K562 (cell line): ENCODE data around the gene VAMP8. TPM values are rescaled to one million over a fixed set of nuclear protein-coding genes. Genes with fewer than 3 reads are reported as not detected.

Source experiments
- AFF1 ChIP-seq, 2 experiments: fragments of 450-650 bp; IDR thresholded peaks; 2 replicates each; pipeline ENCODE4 v1.6.1; 2018; ENCODE audit warnings: mild to moderate bottlenecking in 2 of 2, low read depth in 1 of 2; ENCODE audit not compliant: partially characterized antibody in 2 of 2
- BCL6 ChIP-seq: fragments of 250-450 bp; sonication (Bioruptor Pico); IDR thresholded peaks from 2 replicates; pipeline ENCODE4 v1.4.0; 2020
- BHLHE40 ChIP-seq: IDR thresholded peaks from 2 replicates; pipeline ENCODE4 v1.6.1; 2011; ENCODE audit warnings: low read length, improper control_type of control experiment
- HNRNPLL ChIP-seq: fragments of 200-400 bp; formaldehyde crosslinking; IDR thresholded peaks from 2 replicates; pipeline ENCODE4 v1.6.1; 2017; ENCODE audit warnings: low read length, low read depth, mild to moderate bottlenecking; ENCODE audit not compliant: poor library complexity, severe bottlenecking
- NFE2L1 ChIP-seq: fragments of 450-650 bp; IDR thresholded peaks from 2 replicates; pipeline ENCODE4 v1.6.1; 2016; ENCODE audit warnings: missing genetic modification characterization, low read depth, mild to moderate bottlenecking, missing compliant biosample characterization, moderate library complexity, borderline replicate concordance
- NUFIP1 ChIP-seq: fragments of 450-650 bp; IDR thresholded peaks from 2 replicates; pipeline ENCODE4 v1.6.1; 2018; ENCODE audit not compliant: partially characterized antibody
- POLR2B ChIP-seq: fragments of 450-650 bp; IDR thresholded peaks from 2 replicates; pipeline ENCODE4 v1.6.1; 2018; ENCODE audit warnings: low read depth; ENCODE audit not compliant: partially characterized antibody
- POU5F1 ChIP-seq: fragments of 150-350 bp; IDR thresholded peaks from 2 replicates; pipeline ENCODE4 v1.6.1; 2014; ENCODE audit warnings: borderline replicate concordance, low read length, low read depth, mild to moderate bottlenecking; ENCODE audit not compliant: partially characterized antibody
- RBFOX2 ChIP-seq: fragments of 200-400 bp; formaldehyde crosslinking; IDR thresholded peaks from 2 replicates; pipeline ENCODE4 v1.6.1; 2017; ENCODE audit warnings: low read depth, mild to moderate bottlenecking, low read length, moderate library complexity
- SMARCB1 ChIP-seq: IDR thresholded peaks from 2 replicates; pipeline ENCODE4 v1.6.1; 2011; ENCODE audit warnings: improper control_type of control experiment, low read depth; ENCODE audit not compliant: insufficient read length
- XRCC5 ChIP-seq: fragments of 200-400 bp; formaldehyde crosslinking; IDR thresholded peaks from 2 replicates; pipeline ENCODE4 v1.6.1; 2017; ENCODE audit warnings: low read depth, mild to moderate bottlenecking, low read length
- ZNF407 ChIP-seq: fragments of 450-650 bp; IDR thresholded peaks from 2 replicates; pipeline ENCODE4 v1.6.1; 2016; ENCODE audit warnings: low read depth
- ZNF778 ChIP-seq: fragments of 450-650 bp; formaldehyde crosslinking; IDR thresholded peaks from 2 replicates; pipeline ENCODE4 v1.4.0; 2020; ENCODE audit warnings: mild to moderate bottlenecking, moderate library complexity
- polyA plus RNA-seq, 8 experiments: library from polyadenylated mRNA; depleted of rRNA in 4 of 8; stranded (reverse) in 5 of 8; unstranded in 3 of 8; fragments of >200 nt; fragmentation: Nextera tagmentation in 2 of 8; fragmentation: Illumina TruSeq in 1 of 8; extraction: Ambion mirVana in 2 of 8; extraction: Trizol in 1 of 8; gene quantifications; 2 replicates each; pipeline versions ENCODE4 v1.2.1 to v1.2.3, GENCODE V29; 2011 to 2014; ENCODE audit warnings: inconsistent platforms in 1 of 8, missing spikeins in 1 of 8
- total RNA-seq, 7 experiments: library from RNA; depleted of rRNA in 6 of 7; stranded (reverse); fragments of >200 nt in 6 of 7; fragmentation: Illumina TruSeq in 2 of 7; extraction: Trizol in 2 of 7; gene quantifications; 2 replicates each; pipeline versions ENCODE4 v1.2.1 to v1.2.3, GENCODE V29; 2011 to 2021; ENCODE audit warnings: low replicate concordance in 1 of 7

Gene VAMP8
- total and polyA plus RNA-seq, 9 of the 15 experiments (the other 6 are each of a cell fraction or from before 2014, with no cell fraction given), result 107 to 571 (median 248) TPM

DNA sequence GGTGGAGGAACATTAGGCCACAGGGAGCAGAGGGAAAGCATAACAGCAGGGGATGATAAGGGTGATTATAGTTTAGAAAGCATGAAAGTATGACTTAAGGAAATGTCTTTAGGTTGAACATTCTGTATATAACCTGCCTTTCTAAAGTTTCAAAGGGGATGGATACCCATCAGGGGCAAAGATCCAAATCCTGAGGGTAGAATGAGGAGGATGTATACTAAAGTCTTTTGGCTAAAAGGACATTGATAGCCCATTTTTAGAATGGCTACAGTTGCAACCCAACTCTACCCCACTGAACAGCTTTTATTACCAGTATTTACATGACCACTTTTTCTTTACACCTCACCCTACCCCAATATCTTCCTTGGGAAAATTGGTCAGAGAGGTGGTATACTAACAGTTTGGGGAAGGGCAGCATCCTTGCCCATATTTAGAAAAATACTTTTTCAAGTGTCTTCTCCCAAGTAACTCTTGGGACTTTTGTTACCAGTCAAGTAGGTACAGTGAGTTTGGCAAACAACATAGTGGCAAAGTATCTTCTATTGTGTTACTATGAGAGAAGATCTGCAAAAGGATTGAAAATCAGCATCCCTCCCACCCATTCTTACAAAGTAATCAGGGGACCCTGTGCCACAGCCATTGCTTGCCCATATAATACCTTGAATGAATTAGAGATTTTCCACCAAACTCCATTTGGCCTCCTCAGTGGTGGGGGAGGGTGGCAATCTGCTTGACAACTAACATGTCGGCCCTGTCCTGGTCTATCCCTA, 30.1 kb upstream of the VAMP8 start (continued):
- TF ChIP-seq ZNF407, result no peak
- no peak for TF ChIP-seq HNRNPLL
- no peak for TF ChIP-seq BHLHE40
- no peak for TF ChIP-seq NFE2L1 (tag)
- no peak for TF ChIP-seq POU5F1
- peak; percentile 4 for TF ChIP-seq POLR2B
- TF ChIP-seq BCL6 (CRISPR knock-in tag), result no peak
- no peak for TF ChIP-seq ZNF778 (CRISPR knock-in tag)
- peak; percentile 55 for TF ChIP-seq RBFOX2
- no peak for TF ChIP-seq AFF1 (IDR thresholded peaks at IDR 0.05; ENCODE audit: low read depth in 1 of 2, partially characterized antibody in 2 of 2)
- no peak for TF ChIP-seq SMARCB1
- TF ChIP-seq XRCC5, result no peak
- TF ChIP-seq NUFIP1, result no peak
